Endothelial cell (in vitro differentiated cells): Measurements from ENCODE around the gene DOCK3. TPM values are rescaled to one million over a fixed set of nuclear protein-coding genes. Genes with fewer than 3 reads are reported as not detected.
"Not testable (repeated sequence)": the region's sequence is repeated elsewhere in the genome, so short reads cannot be mapped to it uniquely, and the experiment has no call there.

Experiments used
- DNase-seq: peaks from one replicate; pipeline ENCODE4 v3.0.0; 2021; ENCODE audit warnings: low spot score
- H3K27ac Mint-ChIP-seq: one replicate; pipeline ENCODE4 v1.8.0; 2021; ENCODE audit warnings: mixed read lengths, inconsistent platforms; ENCODE audit not compliant: unreplicated experiment
- H3K27me3 Mint-ChIP-seq: one replicate; pipeline ENCODE4 v1.8.0; 2021; ENCODE audit warnings: mild to moderate bottlenecking, moderate library complexity, mixed read lengths, inconsistent platforms; ENCODE audit not compliant: unreplicated experiment
- H3K36me3 Mint-ChIP-seq: one replicate; pipeline ENCODE4 v1.8.0; 2021; ENCODE audit warnings: mild to moderate bottlenecking, low read depth, mixed read lengths, inconsistent platforms; ENCODE audit not compliant: unreplicated experiment
- H3K4me1 Mint-ChIP-seq: one replicate; pipeline ENCODE4 v1.8.0; 2021; ENCODE audit warnings: mild to moderate bottlenecking, mixed read lengths, inconsistent platforms; ENCODE audit not compliant: unreplicated experiment
- H3K4me3 Mint-ChIP-seq: one replicate; pipeline ENCODE4 v1.8.0; 2021; ENCODE audit warnings: mild to moderate bottlenecking, mixed read lengths, inconsistent platforms; ENCODE audit not compliant: unreplicated experiment
- H3K9me3 Mint-ChIP-seq: one replicate; pipeline ENCODE4 v1.8.0; 2021; ENCODE audit warnings: mixed read lengths, inconsistent platforms; ENCODE audit not compliant: unreplicated experiment
- CTCF ChIP-seq: fragments of 200-600 bp; sonication (generic); IDR thresholded peaks from one replicate; pipeline ENCODE4 v1.5.0; 2021; ENCODE audit warnings: antibody characterized with exemption; ENCODE audit not compliant: unreplicated experiment
- total RNA-seq: library from RNA; stranded (reverse); fragmentation: NEBNext Ultra II Directional; extraction: Animal tissue kit (Norgen Biotek cat#: 25700); gene quantifications from one replicate; pipeline ENCODE4 v1.2.1, GENCODE V29; 2021; ENCODE audit not compliant: unreplicated experiment

DOCK3 gene
- total RNA-seq, 1 donor from 2014 or later, result 1.3 TPM

DNA sequence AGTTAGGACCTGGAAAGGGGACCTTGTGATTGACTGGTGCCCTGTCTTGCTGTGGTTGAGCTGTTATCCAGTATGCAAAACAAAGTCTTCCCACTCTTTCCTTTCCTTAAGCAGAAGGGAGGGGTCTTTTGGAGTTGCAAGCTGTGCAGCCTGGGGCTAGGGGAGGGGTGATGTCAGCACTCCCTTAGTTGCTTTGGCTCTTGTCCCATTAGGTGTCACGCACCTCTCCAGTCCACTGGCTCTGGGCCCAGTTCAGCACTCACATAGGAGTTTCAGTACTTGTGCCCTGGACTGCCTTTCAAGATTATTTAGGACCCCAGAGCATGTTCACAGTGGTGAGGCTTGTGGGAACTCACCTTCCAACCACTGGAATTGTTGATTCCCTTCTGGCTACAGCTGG is 238.5 kb downstream of the DOCK3 start:
- no peak overlapping the region for H3K27ac Mint-ChIP-seq
- TF ChIP-seq CTCF, result no peak
- H3K4me1 Mint-ChIP-seq, result no peaks in the 10 kb centered on the region

GRCh38 chr3:50922071-50922470 is 247.3 kb downstream of the DOCK3 start:
- not testable (repeated sequence) for H3K27ac Mint-ChIP-seq, H3K4me3 Mint-ChIP-seq, H3K36me3 Mint-ChIP-seq, H3K9me3 Mint-ChIP-seq, H3K4me1 Mint-ChIP-seq, H3K27me3 Mint-ChIP-seq, DNase-seq

More for the DNA sequence above, 238.5 kb downstream of the DOCK3 start:
- Mint-ChIP-seq H3K36me3 (no peaks in the 10 kb centered on the region), H3K9me3 (no peaks in the 10 kb centered on the region), H3K27me3 (no peaks in the 10 kb centered on the region), H3K4me3 (no peak overlapping the region)
- no peak for DNase-seq

- no peaks in the 10 kb centered on the region for H3K4me1 Mint-ChIP-seq
- no peak for DNase-seq
- no peaks in the 10 kb centered on the region for H3K9me3 Mint-ChIP-seq
- no peaks in the 10 kb centered on the region for H3K27me3 Mint-ChIP-seq
- H3K4me3 Mint-ChIP-seq, result no peak overlapping the region
- no peak for TF ChIP-seq CTCF
- no peak overlapping the region for H3K27ac Mint-ChIP-seq
- peaks cover 4% of the 10 kb centered on the region for H3K36me3 Mint-ChIP-seq
These were observed 249.2 kb downstream of the DOCK3 start for GRCh38 chr3:50923955-50924354.

DNA sequence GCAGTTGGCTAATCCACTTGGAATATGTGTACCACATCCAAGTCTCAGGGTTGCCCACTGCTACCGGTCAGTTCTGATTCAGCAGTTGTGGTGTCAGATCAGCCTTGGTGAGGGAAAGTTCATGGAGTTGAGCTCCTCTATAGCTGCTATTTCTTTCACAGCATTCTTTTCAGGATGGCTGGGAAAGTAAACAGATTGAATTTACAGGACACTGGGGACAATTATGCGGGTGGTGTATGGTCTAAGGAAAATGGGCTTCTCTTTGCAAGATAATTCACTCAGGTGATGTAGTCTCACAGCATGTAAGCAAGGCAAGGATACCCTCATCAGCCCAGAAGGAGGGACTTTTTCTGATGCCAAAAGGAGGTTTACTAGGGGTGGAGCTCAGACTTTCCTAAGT is 249.9 kb downstream of the DOCK3 start:
- no peak overlapping the region for H3K4me3 Mint-ChIP-seq
- no peaks in the 10 kb centered on the region for H3K27me3 Mint-ChIP-seq
- DNase-seq, result no peak
- no peaks in the 10 kb centered on the region for H3K9me3 Mint-ChIP-seq
- H3K36me3 Mint-ChIP-seq, result peaks cover 4% of the 10 kb centered on the region
- no peaks in the 10 kb centered on the region for H3K4me1 Mint-ChIP-seq
- no peak overlapping the region for H3K27ac Mint-ChIP-seq
- no peak for TF ChIP-seq CTCF

DNA sequence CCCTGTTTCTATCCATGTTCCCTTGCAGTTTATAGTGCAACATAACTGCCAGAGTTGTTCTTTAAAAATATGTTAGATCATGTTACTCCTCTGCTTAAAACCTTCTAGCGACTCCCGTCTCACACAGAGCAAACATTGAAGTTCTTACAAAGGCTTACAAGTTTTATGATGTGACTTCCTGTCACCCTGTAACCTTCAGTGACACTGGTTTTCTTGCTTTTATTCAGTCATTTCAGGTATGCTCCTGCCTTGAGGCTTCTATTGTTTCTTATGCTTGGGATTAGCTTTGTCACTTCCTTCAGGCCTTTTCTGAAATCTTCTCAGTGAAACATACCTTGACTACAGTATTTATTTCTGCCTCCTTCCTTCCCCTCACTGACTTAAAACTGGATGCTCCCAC is 252.1 kb downstream of the DOCK3 start:
- no peaks in the 10 kb centered on the region for H3K4me1 Mint-ChIP-seq
- no peak overlapping the region for H3K4me3 Mint-ChIP-seq
- DNase-seq, result no peak
- H3K27me3 Mint-ChIP-seq, result no peaks in the 10 kb centered on the region
- peaks cover 4% of the 10 kb centered on the region for H3K36me3 Mint-ChIP-seq
- no peaks in the 10 kb centered on the region for H3K9me3 Mint-ChIP-seq
- no peak overlapping the region for H3K27ac Mint-ChIP-seq
- no peak for TF ChIP-seq CTCF
